Small intestine (tissue), 7 donors: ENCODE measurements around the gene DAAM1. TPM values are rescaled to one million over a fixed set of nuclear protein-coding genes. Genes with fewer than 3 reads are reported as not detected.

Source experiments
- DNase-seq, 2 donors: peaks; one replicate each; pipeline versions ENCODE4 v3.0.0 to v3.0.0-alpha.2; 2013
- FAIRE-seq: peaks from 2 replicates; lab custom pipeline; 2012; peaks lifted over from hg19 to GRCh38; lab: Jason Lieb, UNC
- H3K27ac ChIP-seq, 3 donors: one replicate each; pipeline ENCODE4 v1.5.1; 2013; ENCODE audit warnings: low read length in 2 of 3, mild to moderate bottlenecking in 2 of 3, control low read depth in 1 of 3, inconsistent platforms in 1 of 3, low read depth in 1 of 3, moderate library complexity in 1 of 3
- H3K27me3 ChIP-seq, 3 donors: one replicate each; pipeline ENCODE4 v1.6.1; 2013; ENCODE audit warnings: low read length in 3 of 3, inconsistent platforms in 1 of 3; ENCODE audit not compliant: control insufficient read depth in 3 of 3, insufficient read depth in 3 of 3
- H3K36me3 ChIP-seq, 3 donors: one replicate each; pipeline ENCODE4 v1.6.1; 2013; ENCODE audit warnings: low read length in 3 of 3, inconsistent platforms in 1 of 3, low read depth in 1 of 3, mild to moderate bottlenecking in 1 of 3, moderate library complexity in 1 of 3; ENCODE audit not compliant: control insufficient read depth in 3 of 3, insufficient read depth in 2 of 3
- H3K4me1 ChIP-seq, 3 donors: one replicate each; pipeline ENCODE4 v1.6.1; 2013; ENCODE audit warnings: low read length in 2 of 3, inconsistent platforms in 1 of 3, low read depth in 1 of 3, mild to moderate bottlenecking in 1 of 3, moderate library complexity in 1 of 3; ENCODE audit not compliant: control insufficient read depth in 3 of 3, insufficient read depth in 2 of 3
- H3K4me3 ChIP-seq, 3 donors: one replicate each; pipeline ENCODE4 v1.5.1; 2013; ENCODE audit warnings: low read length in 3 of 3, control low read depth in 1 of 3, inconsistent platforms in 1 of 3, low read depth in 1 of 3, mild to moderate bottlenecking in 1 of 3, moderate library complexity in 1 of 3
- H3K9me3 ChIP-seq, 2 donors: one replicate each; pipeline ENCODE4 v1.6.1; 2013; ENCODE audit warnings: low read depth in 1 of 2, low read length in 1 of 2; ENCODE audit not compliant: control insufficient read depth in 2 of 2, insufficient read depth in 1 of 2
- WGBS, 3 donors: extraction: QIAGEN DNeasy Blood & Tissue Kit; methylation state at CpG; one replicate each; pipeline ENCODE4 v1.1.7; 2013; 5-methylcytosine and 5-hydroxymethylcytosine counted together
- polyA plus RNA-seq, 4 donors: library from polyadenylated mRNA; stranded (reverse) in 3 of 4; unstranded in 1 of 4; fragments of 200-250 nt in 3 of 4; fragments of 120-200 nt in 1 of 4; gene quantifications; one replicate each; pipeline versions ENCODE4 v1.2.1 to v1.2.3, GENCODE V29; 2013
- donor health status: healthy with polysubstance abuse.
- donor health status: control.
- donor health status: control.
- donor health status: Bipolar disorder and iron deficiency.
- donor health status: healthy.

The DAAM1 gene
- polyA plus RNA-seq, 4 donors, result 5.4 to 34.0 (median 11.9) TPM

- Histone ChIP-seq H3K4me3 (no peak overlapping the region), H3K27ac (peak overlapping the region in 2 of 3 donors; percentile 8 to 53), H3K4me1 (peaks cover 0 to 14% (median 10%) of the 10 kb centered on the region in 3 donors), H3K27me3 (no peaks in the 10 kb centered on the region), H3K9me3 (no peaks in the 10 kb centered on the region), H3K36me3 (no peaks in the 10 kb centered on the region)
- WGBS, 3 donors, result 36 to 48% (median 45%) methylated on average over 7 of the region's 7 CpGs
- DNase-seq, result peak in 1 of 2 donors; percentile 27
- FAIRE-seq, result no peak
These were observed 26.9 kb downstream of the DAAM1 start for GRCh38 chr14:59215322-59215721.

DNA sequence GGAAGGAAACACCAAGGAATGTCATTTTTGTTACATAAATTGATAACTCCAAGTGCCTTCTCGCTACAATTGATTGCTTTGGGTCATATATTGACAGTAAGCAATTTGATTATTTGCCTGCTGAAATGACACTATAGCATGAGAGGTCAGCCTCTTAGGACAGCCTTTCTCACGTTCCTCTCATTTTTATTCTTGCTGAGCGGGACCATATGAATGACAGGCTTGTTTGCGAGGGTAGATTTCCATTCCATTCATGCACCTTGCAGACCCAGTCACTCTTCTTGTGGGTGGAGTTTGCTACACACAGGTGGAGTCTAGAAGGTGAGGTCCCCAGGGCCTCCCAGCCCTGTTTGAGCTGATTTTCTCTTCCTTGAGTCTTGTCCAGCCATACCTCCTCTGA lies 27.3 kb downstream of the DAAM1 start:
- Histone ChIP-seq H3K27me3 (no peaks in the 10 kb centered on the region), H3K9me3 (no peaks in the 10 kb centered on the region), H3K27ac (no peak overlapping the region), H3K4me1 (peaks cover 0 to 14% (median 10%) of the 10 kb centered on the region in 3 donors), H3K36me3 (no peaks in the 10 kb centered on the region), H3K4me3 (no peak overlapping the region)
- DNase-seq (peak in 1 of 2 donors; percentile 3), FAIRE-seq (no peak)
- 68 to 82% (median 70%) methylated on average over 4 of the region's 4 CpGs for WGBS, 3 donors

GRCh38 chr14:59217011-59217410 lies 28.5 kb downstream of the DAAM1 start:
- Histone ChIP-seq H3K4me3 (no peak overlapping the region), H3K4me1 (peaks cover 0 to 12% (median 10%) of the 10 kb centered on the region in 3 donors), H3K27ac (no peak overlapping the region), H3K27me3 (no peaks in the 10 kb centered on the region), H3K36me3 (no peaks in the 10 kb centered on the region), H3K9me3 (peaks cover 0 to 3% of the 10 kb centered on the region in 2 donors)
- WGBS, 3 donors, result 72 to 81% (median 80%) methylated on average over 1 of the region's 1 CpG
- FAIRE-seq (no peak), DNase-seq (no peak)

- H3K4me3 ChIP-seq, result no peak overlapping the region
- H3K27me3 ChIP-seq, result no peaks in the 10 kb centered on the region
- whole genome bisulfite sequencing, 3 donors, result 85 to 95% (median 88%) methylated on average over 2 of the region's 2 CpGs
- no peaks in the 10 kb centered on the region for H3K4me1 ChIP-seq
- H3K9me3 ChIP-seq, result peaks cover 0 to 7% of the 10 kb centered on the region in 2 donors
- FAIRE-seq (no peak), DNase-seq (no peak)
- no peaks in the 10 kb centered on the region for H3K36me3 ChIP-seq
- no peak overlapping the region for H3K27ac ChIP-seq
These were observed 33.1 kb downstream of the DAAM1 start for GRCh38 chr14:59221568-59221967.

DNA sequence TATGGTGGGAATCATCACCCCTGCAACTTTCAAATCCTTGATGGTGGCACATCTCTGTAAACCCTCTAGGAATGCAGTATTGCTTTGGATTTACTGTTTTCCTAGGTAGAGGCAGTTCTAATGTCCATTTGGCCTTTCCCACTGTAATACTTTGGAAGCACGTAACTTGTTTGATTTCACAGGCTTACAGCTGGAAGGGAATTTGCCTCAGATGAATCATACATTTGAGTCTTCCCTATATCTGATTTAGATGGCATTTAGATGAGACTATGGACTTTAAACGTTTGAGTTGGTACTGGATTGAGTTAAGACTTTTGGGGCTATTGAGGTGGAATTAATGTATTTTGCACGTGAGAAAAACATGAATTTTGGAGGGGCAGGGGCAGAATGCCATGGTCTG lies 35.9 kb downstream of the DAAM1 start:
- FAIRE-seq (no peak), DNase-seq (no peak)
- Histone ChIP-seq H3K4me1 (no peaks in the 10 kb centered on the region), H3K27ac (no peak overlapping the region), H3K4me3 (no peak overlapping the region), H3K27me3 (no peaks in the 10 kb centered on the region), H3K9me3 (peaks cover 0 to 7% of the 10 kb centered on the region in 2 donors), H3K36me3 (no peaks in the 10 kb centered on the region)
- 61 to 79% (median 77%) methylated on average over 3 of the region's 3 CpGs for WGBS, 3 donors

DNA sequence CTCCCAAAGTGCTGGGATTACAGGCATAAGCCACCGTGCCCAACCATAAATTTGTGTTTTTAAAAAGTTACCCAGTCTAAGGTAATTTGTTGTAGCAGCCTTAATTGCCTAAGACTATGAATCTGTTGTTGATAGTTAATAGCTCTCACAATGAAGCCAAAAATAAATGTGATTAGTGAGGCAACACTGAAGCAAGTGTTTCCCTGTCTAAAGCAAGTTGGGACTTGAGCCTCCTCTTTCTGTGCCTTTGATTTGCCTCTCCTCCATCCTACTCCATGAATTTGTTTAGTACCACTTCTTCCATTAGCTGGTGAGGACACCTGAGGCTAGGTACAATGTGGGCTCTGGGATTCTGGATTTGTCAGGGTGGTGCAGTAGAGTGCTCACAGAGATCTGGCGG lies 36.8 kb downstream of the DAAM1 start:
- WGBS, 3 donors, result 83 to 97% (median 91%) methylated on average over 2 of the region's 2 CpGs
- Histone ChIP-seq H3K4me3 (no peak overlapping the region), H3K36me3 (no peaks in the 10 kb centered on the region), H3K4me1 (no peaks in the 10 kb centered on the region), H3K27me3 (no peaks in the 10 kb centered on the region), H3K9me3 (peaks cover 0 to 7% of the 10 kb centered on the region in 2 donors), H3K27ac (no peak overlapping the region)
- no peak for FAIRE-seq
- DNase-seq, result no peak

DNA sequence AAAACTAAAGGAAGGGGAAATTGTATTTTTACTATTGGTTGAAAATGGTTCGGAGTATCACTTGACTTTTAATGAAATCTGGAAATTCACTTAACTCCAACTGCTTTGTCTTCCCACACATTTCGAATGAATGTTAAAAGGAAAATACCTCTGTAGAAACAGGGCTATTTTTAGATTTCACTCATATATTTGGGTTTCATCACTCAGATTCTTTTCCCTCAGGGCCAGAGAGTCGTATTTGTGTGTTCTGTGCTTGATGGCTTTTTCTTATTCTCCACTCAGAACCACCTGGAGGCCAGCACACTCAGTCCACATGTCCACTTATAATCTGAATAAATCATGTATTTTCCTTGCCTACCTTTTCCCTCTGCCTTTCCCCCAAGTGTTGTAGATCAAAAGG lies 40.0 kb downstream of the DAAM1 start:
- H3K9me3 ChIP-seq, result no peaks in the 10 kb centered on the region

DNA sequence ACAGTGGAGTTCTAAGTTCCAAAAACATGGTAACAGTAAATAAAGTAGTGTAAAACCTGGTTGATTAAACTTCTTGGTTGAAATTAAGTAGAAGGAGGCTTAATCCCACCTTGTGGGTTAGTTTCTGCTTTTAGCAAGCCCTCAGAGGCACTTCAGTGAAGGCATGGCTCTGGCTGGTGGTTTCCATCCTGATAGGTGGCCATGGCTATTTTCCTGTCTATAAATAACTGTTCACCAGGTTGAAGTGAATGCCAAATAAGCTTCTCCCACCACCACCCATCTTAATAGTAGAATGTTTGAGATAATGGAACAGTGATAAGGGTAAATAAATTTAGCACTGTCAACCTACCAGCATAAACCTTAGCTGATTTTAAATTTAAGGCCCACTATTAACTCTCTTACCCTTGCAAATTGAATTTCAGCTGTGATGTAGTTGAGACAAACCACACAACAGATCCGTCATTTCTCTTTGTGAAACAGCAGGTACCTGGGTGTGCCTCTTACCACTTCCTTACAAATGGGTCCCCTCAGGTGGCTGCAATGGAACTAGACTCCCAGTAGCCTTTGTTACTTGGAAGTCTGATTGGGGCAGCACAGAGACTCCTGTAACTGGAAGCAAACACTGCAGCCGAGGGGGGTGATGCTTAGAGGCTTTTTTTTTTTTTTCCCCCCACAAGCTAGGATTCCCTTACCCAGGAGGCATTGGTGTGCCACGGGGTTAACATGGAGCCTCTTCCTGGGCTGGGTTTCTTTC lies 41.4 kb downstream of the DAAM1 start:
- Histone ChIP-seq H3K27me3 (no peaks in the 10 kb centered on the region), H3K27ac (no peak overlapping the region), H3K36me3 (no peaks in the 10 kb centered on the region), H3K4me3 (no peak overlapping the region), H3K4me1 (no peaks in the 10 kb centered on the region), H3K9me3 (no peaks in the 10 kb centered on the region)
- FAIRE-seq, result no peak
- WGBS, 3 donors, result 79 to 92% (median 89%) methylated on average over 3 of the region's 3 CpGs
- no peak for DNase-seq

More for the DNA sequence above, 40.0 kb downstream of the DAAM1 start:
- DNase-seq (no peak), FAIRE-seq (no peak)
- WGBS, 3 donors, result 73 to 92% (median 83%) methylated on average over 3 of the region's 3 CpGs
- Histone ChIP-seq H3K27ac (no peak overlapping the region), H3K36me3 (no peaks in the 10 kb centered on the region), H3K27me3 (no peaks in the 10 kb centered on the region), H3K4me3 (no peak overlapping the region), H3K4me1 (no peaks in the 10 kb centered on the region)
